Subcutaneous adipose tissue (tissue), 4 donors: ENCODE measurements around the gene NXPH4. TPM values are rescaled to one million over a fixed set of nuclear protein-coding genes. Genes with fewer than 3 reads are reported as not detected.

Experiments used
- total RNA-seq, 4 donors: library from RNA; depleted of rRNA; stranded (reverse); fragments of >200 nt; gene quantifications; one replicate each; pipeline ENCODE4 v1.1.0, GENCODE V29; 2016
- TF ChIP-seq, protein P1 (sequence below): fragments of 450-650 bp; IDR thresholded peaks from one replicate; pipeline ENCODE4 v1.5.1; 2016; ENCODE audit warnings: low read depth, mild to moderate bottlenecking, control low read depth, antibody characterized with exemption, moderate library complexity

NXPH4 gene
- total RNA-seq, 4 donors from 2014 or later, result not detected

DNA sequence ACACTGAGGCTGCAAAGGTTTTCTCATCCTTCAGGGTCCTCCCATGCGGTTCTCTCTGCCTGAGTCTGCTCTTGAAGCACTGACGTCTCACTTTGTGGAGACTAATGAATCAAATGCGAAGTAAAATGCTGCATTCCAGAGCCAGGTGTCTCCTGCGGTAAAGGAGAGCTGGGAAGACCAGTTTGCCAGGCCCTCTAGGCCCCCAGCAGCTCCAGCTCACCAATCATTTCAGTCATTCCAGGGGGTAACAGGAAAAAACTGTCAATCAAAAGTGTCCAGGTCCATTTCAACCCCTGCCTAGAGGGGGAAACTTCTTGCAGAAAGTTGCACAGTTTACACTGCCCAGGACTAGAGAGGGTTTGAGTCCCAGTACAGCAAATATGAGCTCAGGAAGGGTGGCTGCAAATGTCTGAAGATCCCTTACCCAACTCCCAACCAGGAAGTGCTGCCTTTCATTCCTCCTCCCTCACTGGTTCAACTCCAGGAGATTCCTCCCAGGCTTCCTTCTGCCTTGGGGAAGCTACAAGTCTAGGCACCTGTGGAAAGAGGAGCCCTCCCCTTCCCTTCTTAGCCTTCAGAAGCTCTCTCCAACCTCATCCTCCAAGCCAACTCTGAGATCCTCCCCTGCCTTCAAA is 2.7 kb upstream of the NXPH4 start:
- TF ChIP-seq, protein P1, sequence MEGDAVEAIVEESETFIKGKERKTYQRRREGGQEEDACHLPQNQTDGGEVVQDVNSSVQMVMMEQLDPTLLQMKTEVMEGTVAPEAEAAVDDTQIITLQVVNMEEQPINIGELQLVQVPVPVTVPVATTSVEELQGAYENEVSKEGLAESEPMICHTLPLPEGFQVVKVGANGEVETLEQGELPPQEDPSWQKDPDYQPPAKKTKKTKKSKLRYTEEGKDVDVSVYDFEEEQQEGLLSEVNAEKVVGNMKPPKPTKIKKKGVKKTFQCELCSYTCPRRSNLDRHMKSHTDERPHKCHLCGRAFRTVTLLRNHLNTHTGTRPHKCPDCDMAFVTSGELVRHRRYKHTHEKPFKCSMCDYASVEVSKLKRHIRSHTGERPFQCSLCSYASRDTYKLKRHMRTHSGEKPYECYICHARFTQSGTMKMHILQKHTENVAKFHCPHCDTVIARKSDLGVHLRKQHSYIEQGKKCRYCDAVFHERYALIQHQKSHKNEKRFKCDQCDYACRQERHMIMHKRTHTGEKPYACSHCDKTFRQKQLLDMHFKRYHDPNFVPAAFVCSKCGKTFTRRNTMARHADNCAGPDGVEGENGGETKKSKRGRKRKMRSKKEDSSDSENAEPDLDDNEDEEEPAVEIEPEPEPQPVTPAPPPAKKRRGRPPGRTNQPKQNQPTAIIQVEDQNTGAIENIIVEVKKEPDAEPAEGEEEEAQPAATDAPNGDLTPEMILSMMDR, result no peak

DNA sequence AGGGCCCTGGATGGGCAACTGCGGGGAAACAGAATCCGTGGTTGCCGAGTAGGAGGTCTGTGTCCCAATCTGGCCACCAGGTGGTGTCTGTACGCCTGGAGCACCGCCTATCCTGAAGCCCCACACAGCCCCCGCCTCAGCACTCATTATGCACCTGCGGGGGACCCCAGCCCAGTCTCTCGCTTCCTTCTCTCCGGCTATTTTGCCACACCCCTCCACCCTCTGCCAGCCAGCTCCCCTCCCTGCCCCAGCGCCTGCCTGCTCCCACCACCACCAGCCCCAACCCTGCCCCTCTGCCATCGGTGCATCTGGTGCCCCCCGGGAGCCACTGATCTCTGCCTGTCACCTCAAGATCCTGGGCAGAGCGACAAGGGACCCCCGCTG is 2.2 kb upstream of the NXPH4 start:
- TF ChIP-seq, protein P1, result no peak

DNA sequence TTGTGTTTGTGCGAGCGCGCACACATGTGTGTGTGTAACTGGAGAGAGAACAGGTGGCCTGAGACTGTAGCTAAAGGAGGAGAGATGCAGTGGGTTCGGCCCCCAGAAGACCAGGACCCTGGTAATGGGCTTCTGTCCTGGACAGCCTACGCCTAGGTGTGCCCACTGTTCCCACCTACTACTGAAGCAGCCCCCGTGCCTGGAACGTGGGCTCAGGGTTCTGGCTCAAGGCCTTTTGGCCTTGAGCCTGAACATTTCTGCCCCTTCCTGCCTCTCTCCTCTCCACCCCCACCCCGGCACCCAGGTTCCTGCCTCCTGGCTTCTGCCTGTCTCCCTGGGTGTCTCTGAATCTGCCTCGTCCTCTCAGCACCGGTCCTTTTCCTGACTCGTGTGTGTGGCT is 1.5 kb upstream of the NXPH4 start:
- TF ChIP-seq, protein P1, result no peak

DNA sequence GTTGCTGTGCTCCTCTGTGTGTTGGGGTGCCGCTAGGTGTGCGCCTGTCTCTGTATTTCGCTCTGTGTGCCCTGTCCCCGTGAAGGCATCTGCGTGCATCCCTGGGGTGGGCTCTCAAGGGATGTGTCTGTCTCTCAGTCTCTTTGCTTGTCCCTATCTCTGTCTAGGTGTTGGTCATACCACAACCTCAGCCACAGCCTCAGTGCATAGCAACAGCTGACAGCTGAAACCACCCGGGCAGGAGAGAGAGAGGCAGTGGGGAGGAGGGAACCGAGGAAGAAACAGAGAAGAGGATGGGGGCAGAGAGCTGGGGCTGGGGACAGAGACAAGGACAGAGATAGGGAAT is 953 bp upstream of the NXPH4 start:
- TF ChIP-seq, protein P1, result no peak

DNA sequence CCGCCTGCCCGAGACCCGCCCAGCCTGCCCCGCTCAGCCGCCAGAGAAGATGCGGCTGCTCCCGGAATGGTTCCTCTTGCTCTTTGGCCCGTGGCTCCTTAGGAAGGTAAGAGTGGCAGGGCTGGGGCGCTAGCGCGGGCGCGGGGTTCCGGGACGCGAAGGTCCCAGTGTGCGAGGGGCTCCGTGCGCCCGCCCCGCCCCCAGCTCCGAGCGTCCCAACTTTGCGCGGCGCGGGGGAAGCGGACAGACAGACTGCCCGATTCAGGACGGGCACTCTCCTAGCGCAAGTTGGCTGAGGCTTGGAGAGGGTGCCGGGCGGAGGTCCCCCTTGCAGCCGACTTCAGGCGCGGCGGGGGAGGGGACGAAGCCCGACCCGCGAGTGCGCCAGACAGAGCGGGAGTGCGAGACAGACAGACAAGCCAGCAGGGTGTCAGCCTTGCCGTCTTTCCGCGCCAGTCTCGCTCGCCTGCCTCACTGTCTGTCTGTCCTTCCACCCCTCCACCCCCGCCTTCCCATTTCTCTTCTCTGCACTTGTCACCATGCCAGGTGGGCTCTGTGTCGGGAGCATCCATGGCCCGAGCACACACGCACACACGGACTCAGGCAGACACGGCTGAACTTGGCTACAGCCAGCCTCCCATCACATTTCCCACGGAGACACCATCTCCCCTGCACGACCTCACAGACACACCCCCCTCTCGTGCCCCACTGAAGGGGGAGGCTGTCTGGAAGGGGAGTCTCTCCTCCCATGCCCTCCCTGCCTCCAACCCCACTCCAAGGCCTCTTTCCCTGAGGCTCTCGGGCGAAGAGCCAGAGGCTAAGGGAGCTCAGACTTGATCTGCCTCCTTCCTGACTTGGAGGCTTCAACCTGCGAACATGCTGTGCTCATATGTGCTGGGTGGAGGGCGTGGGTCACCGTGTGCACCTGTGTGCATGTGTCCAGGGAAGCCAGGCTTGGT is 606 bp downstream of the NXPH4 start:
- TF ChIP-seq, protein P1, result no peak

DNA sequence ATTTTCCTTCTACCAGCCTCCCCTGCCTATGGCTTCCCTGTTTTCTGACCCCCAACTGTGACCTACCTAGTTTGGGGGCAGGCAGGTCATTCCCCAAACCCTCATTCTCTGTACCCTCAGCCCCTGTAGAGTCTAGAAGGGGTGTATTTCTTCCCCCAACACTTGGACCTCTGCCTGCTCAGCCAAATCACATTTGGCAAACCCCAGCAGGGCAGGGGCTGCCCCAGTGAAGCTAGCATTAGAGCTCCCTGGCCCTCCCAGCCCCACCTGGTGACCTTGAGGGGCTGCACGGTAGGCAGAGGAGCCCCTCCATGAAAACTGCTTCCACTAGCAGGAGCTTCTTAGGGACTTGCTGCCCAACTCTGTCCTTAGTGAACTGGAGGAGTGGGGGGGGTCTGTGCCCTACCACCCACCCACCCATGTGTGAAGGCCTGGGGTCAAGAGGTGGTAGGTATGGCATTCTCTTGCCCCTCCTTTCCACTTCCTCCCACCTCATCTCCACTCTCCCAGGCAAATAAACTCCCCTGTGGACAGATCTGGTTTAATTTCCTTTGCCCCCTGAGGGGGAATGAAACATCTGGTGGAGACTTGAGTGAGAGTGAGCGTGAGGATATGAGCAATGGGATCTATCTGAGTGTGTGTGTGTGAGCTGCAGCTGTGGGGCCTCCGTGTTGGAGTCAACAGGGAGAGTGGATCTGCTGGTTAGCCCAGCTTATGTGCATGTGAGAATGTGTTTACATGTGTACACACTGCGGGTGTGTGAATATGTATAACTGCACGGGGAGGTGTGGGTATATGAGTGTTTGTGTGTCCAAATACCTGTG is 1.6 kb downstream of the NXPH4 start:
- TF ChIP-seq, protein P1, result no peak
